HG02970 (cell line): ENCODE measurements around the gene SCN8A.

ENCODE experiments used
- ATAC-seq: cut with Tn5 transposase; IDR thresholded peaks from one replicate; pipeline ENCODE4 v1.9.1; 2021; ENCODE audit warnings: mild to moderate bottlenecking, moderate library complexity, moderate number of reproducible peaks; ENCODE audit not compliant: unreplicated experiment, low FRiP score

Gene SCN8A

DNA sequence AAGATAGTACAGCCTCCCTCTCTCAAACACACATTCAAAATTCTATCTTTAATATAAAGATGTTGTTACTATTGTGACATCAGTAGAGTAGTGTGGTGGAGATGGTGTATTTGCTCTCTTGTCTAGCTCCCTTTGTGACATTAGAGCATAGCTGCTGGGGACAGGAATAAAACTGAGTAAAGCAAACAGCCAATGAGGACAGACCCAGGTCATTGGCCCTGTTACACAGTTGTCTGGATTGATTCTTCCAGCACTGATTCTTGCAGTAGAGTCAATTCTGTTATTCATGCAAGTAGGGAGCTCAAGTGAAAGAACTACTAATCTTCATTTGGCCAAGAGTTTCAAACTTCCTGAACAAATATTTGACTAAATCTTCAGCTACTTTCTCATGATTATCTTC, 72.4 kb downstream of the SCN8A start:
- ATAC-seq: no peak

DNA sequence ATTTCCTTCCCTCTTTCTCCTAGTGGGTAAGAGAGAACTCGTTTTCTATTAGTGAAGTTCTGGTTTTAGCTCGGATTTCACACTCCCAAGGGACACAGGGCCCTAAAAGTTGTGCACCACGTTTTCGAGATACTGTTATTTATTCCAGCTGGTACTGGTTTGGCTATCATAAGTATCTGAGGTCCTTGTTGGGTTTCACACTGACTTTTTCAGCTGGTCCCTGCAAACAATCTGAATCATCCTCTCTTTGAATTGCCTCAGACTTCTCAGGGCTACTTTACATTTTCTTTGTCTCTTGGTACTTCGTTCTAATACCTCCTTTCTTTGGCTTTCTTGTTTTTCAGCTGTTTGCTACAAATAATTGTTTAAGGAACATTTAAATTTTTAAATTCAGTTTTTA, 75.7 kb downstream of the SCN8A start:
- ATAC-seq: no peak

DNA sequence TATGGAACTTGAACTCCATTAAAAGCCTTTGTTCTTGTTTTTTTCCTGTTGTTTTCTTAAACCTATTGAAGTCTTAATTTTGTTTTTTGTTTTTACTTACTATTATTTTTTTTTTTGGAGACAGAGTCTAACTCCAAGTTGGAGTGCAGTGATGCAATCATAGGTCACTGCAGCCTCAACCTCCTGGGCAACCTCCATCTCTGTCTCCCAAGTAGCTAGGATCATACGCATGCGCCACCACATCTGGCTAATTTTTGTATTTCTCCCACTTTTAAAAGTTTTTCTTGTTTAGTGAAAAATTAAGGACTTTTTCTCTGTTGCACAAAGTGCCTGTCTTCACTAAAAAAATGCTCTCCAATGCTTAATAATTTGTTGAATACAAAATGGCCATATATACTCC, 76.2 kb downstream of the SCN8A start:
- no peak for ATAC-seq

DNA sequence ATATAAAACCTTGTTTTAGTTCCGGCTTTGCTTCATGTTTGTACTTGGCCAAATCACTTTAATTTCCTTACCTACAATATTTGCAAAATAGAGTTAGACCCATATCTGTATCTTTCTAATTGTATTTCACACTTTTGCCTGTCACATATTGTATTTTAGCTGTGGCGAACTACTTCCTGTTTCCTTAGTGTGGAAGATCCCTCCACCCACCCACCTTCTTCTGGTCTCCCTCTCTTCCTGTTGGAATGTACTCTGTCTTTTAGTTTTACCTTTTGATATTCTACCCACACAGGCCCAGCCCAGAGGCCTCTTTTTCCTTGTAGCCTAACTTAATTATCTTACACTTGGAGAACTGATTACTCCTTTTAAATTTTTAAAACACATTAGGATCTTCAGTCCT, 78.2 kb downstream of the SCN8A start:
- ATAC-seq: no peak

DNA sequence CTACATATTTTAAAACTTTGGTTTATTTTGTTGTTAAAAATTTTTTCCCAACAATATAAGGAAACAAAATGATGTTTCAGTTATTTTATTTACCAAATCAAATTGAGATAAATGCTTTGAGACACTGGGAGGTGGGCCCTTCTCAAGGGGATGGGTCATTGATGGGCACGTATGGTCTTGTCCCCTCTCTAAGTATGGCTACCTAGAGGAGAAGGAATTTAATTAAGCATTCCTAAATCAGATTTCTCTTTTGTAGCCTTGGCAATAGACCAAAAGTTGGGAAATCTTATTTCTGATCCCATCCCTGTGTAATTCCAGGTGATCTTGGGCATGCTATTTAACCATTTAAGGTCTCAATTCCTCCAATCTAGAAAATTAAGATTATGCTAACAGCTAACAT, 79.0 kb downstream of the SCN8A start:
- no peak for ATAC-seq

DNA sequence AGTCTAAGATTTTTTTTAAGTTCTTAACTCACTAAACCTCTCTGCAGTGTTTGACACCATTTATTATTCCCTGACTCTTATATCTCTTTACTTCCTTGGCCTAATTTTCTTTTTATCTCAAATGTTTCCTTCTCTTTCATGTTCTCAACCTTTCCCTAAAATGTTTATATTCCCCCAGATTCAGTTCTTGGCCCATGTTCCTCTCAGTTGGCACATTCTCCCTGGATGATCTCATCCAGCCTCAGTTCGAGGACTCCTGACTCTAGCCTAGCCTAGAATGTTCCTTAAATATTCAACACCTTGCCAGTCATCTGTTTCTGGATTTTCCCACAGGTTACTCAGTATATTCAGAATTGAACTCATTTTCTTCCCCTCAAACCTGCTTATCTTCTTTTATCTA, 81.3 kb downstream of the SCN8A start:
- ATAC-seq: no peak

DNA sequence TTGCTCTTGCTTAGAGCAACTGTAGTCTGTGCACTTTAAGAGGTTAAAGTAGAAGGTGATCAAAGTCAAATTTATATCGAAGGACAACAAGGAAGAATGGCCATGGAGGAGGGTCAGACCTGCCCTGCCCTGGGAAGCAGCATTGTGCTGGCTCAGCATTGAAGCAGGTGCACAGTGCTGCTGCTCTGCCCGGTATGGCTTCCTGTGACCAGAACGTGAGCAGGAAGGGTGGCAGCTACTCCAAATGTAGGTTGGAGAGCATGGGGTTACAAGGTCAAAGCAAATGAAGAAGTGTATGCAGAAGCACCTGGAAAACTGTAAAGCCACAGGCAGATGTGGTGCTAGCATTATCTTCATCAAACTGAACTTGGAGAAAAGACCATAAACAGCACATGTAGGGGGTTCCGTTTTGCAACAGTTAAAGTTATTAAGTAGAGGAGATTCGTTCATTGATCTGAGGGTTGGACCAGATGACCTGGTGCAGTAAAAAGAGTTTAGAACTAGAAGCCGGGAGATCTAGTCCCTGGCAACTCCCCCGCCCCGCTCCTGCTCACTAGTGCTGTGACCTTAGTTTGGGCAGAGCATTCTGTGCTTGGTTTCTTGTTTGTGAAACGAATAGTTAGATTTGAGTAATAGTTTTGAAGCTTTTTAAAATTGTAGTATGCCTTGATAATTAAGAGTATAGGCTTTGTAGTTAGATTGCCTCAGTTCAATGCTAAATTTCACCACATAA, 84.2 kb downstream of the SCN8A start:
- no peak for ATAC-seq

DNA sequence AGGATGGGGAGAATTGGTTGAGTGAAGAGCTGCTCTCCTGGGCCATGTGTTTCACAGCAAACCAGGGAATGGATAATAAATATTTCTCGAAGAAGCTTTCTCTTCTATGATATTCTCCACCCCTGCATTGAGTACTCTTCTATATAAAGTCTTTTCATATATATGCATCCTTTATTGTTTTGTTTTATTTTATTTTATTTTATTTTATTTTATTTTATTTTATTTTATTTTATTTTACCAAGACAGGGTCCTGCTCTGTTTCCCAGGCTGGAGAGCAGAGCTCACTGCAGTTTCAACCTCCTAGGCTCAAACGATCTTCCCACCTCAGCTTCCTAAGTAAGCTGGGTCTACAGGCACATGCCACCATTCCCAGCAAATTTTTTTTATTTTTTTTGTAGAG, 85.8 kb downstream of the SCN8A start:
- ATAC-seq: no peak

DNA sequence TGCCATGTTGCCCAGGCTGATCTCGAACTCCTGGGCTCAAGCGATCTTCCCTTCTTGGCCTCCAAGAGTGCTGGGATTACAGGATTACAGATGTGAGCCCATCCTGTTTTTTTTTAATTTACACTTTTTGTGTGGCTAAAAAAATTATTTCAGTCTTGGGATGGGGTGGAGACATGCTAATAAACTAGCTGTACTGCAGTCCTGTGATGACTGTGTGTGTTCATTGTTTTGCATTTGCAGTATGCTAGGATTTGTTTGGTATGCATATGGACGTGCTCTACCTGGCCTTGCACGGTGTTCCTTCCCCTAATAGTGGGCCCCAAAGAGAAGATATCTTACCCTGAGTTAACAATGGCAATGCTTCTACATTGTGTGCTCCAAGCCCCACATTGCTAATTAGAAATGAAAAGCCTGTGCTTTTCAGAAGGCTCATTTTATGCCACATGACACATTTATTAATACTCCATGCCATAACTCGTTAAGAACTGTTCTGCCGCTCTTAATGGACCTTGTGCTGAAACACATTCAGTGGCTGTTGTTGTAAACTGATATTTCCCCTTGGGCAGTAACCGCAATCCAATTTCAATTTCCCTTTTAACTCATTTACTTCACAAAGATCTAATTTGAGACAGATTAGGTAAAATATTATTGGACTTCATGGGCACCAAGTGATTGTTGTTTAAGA, 86.4 kb downstream of the SCN8A start:
- no peak for ATAC-seq

DNA sequence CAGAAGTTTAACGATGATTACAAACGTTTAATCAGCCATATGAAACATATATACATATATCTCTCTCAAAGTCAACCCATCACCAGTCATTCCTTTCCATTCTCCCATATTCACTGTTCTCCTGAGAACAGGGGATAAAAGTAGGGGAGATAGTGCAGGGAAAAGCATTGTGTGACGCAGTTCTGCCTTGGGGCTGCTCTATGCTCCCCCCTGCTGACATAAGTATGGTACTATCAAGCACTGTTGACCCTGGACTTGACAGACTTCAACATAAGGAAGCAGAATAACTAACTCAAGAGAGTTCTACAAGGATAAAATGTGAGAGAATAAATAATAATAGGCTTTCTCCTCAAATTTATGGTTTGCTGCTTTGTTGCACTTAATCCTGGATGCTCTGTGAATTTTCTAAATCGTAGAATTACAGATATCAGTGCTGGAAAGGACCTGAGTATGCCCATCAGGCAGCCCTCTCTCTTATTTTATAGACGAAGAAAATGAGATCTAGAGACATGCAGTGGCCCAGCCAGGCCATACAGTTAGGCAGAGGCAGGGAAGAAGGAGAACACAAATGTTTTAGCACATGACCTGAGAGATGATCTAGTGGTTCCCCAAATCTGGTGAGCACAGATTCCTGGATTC, 87.2 kb downstream of the SCN8A start:
- no peak for ATAC-seq

DNA sequence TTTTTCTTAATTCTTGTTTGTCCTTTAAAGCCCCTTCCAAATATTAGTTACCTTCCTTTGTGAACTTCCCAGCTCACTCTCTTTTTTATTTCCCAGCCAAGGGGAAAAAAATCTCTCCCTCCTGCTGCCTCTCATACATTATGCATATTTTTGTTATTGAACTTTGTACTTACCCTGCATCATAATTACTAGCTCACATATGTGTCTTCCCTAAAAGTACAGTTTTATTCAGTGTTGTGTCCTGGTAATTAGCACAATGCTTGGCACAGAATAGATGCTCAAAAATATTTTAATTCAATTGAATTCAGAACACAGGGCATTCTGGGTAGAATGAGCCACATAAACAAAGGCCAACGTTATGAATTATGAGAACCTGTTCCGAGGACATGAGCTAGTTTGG, 91.9 kb downstream of the SCN8A start:
- ATAC-seq: no peak

DNA sequence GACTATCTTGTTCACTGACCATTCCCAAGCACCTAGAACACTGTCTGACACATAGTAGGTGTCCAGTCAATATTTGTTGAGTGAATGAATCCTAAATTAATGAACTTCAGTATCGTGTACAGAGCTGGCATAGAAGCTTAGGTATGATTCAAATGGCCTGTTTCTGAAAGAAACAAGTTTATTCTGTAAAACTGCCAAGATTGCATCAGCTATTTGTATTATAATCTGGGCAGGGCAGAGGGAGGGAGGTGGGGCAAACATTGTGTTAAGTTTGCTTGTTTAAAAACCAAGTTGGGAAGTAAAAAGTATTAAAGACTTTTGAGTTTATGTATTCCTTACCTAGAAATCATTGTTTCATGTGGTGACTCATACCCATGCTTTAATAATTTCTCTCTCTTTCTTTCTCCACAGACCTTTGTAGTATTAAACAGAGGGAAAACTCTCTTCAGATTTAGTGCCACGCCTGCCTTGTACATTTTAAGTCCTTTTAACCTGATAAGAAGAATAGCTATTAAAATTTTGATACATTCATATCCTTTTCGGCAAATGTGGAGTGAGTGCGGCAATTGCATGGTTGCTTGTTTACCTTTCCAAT, 92.8 kb downstream of the SCN8A start:
- no peak for ATAC-seq

DNA sequence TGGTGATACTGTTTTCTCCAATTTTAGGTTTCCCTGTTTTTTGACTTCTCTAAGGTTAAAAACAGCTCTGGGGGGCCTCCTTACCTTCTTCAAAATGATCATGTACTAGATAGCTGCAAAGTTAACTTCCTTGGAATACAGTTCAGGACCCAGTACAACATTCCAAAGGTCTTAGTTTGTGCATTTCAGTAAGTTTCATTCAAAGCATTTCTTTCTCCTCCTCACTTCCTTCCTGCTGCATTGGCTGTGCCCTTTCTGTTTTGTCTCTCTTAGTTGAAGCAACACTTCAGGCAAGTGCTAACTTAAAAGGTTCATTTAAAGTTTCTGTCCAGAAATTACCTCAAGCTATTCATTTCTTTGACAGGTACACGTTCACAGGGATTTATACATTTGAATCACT, 95.7 kb downstream of the SCN8A start:
- ATAC-seq: no peak

DNA sequence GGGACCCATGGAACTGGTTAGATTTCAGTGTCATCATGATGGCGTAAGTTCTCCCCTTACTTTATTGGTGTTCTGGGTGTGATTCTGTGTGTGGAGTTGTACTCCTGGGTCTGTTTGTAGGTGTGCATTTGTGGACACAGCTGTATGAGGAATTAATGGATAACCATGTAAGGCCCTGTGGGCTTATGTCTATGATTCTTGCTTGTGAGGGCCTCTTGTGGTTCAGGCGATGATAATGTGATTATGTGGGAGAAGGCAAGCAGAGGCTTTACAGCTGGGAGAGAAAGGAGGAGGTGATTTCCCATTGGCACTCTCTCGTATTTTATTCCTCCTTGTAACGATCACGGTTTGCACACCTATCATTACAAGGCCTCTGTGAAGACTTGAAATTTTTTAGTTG, 96.1 kb downstream of the SCN8A start:
- no peak for ATAC-seq

DNA sequence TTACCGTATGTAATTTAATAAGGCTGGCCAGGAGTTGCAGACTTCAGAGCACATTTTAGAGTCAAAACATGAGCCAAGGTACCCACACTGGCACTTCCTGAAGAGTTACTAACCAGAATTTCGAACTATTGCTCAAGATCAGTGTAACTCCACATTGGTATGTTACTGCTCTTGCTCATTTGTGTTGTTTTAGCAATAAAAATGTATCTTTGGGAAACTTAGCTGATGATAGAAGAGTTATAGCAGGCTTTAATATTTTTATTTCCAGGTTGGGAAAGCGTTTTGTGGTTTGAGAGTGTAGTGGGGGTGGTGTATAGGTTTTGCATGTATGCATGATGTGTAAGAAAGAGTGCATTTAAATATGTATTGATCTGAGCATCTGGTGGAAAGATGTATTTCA, 96.6 kb downstream of the SCN8A start:
- no peak for ATAC-seq

DNA sequence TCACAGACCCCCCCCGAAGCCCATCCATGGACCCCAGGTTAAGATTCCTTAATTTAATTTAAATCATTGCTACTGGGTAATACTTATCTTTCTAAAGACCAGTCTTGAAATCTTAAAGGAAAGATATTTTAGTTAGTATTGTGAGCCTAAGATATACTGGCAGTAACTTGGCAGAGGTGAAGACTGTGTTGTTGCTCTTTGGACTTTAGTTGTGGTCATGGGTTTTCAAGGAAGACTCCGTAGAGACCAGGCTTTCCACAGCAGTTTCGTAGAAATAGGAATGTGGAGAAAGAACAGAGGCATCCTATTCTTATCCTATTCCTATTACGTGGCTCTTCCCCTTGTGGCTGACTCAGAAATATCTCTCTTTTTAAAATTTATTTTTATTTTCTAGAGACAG, 99.0 kb downstream of the SCN8A start:
- ATAC-seq: no peak

DNA sequence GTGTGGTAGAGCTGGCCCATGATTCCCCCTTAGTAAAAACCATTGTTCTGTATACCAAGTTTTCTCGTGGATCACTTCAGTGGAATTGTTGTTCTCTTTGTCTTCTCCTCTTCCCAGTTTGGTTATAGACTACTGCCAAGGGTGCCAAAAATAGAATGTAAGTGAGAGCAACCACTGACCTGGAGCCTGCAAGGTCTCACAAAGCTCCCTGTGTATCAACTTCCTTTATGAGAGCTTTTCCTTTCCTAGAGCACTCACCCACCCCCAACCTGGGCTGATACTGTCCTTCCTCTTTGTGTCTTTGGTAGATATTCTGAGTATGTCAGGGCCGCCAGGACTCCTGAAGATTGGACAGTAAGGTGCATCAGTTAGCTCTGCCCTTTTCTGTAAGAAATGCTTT, 101.0 kb downstream of the SCN8A start:
- no peak for ATAC-seq

DNA sequence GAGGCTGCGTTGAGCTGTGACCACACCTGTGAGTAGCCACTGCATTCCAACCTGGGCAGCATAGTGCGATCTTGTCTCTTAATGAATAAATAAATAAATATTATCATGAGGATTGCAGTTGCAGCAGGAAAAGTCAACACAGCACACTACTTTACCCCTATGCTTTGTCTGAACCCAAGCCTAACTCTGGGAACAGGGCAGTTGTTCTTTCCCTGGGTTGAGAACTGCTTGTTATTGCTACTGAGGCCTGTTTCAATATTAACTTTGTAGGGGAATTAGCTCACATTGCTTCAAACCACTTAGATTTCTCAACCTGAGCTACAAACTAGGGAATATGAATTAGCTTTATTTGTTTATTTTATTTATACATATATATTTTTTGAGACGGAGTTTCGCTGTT, 102.5 kb downstream of the SCN8A start:
- ATAC-seq: no peak

DNA sequence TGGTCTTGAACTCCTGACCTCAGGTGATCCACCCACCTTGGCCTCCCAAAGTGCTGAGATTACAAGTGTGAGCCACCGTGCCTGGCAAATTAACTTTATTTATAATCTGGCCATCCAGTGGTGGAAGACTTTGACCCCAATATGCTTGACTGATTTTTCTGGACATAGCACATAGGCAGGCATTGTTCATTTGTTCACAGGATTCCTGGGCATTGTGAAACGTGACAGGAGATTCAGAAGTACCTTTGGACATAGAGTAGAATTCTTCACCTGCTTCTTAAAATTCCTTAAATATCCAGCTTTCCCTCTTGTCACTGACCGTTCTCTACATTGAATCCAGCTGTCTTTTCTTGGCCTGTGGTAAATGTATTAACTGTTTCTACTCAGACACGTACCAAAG, 103.1 kb downstream of the SCN8A start:
- no peak for ATAC-seq

DNA sequence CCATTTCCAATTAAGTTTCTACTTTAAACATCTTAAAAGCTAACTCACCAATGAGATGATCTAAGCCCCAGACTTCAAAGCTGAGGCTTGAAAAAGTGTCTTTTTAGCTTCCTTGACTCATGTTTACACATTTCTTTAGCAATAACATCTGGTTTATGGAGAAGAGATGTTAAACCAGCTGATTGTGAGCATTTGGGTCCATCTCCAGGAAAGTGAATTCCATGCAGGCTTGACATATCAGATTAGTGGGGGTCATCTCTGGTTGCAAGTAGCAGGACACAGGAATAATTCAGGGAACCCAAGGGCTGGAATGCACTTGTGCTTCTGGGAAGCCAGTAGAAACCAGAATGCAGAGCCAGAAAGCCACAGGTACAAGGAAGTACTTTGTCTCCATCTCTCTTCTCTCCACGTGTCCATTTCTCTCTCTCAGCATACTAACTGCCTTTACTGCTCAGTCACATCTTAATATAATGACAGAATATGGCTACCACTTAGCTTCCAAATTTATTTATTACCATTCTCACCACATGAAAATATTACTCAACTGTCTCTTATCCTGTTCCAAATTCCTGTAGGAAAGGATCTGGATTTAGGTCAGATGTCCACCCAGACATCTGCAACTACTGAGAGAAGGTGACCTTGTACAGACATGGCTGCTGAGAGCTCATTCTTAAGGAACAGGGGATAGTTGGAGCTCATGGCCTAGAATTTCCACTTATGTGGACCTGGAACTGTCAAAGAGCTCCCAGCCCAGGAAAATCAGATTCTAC, 104.4 kb downstream of the SCN8A start:
- no peak for ATAC-seq

DNA sequence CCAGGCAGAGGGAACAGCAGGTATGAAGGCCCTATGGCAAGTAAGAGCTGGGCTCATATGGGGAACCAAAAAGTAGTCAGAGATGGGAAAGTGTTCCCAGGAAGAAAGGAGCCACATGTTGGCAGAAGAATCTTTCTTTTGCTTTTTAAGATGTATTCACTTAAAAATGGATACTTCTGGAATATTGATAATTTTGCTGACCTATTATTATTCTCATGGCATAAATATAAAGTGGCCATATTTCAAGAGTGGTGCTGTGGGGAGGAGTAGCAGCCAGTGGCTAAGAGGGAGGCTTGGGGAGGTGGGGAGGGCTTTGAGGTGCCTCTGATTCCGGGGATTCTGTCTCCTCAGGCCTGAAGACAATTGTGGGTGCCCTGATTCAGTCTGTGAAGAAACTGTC, 108.2 kb downstream of the SCN8A start:
- no peak for ATAC-seq
